Thyroid gland (tissue), 4 donors: ENCODE results near the gene BIRC7.

ENCODE experiments used
- POLR2A ChIP-seq, 2 donors: fragments of 450-650 bp; IDR thresholded peaks; one replicate each; pipeline ENCODE4 v1.6.1; 2017; ENCODE audit warnings: antibody characterized with exemption in 2 of 2, mild to moderate bottlenecking in 2 of 2, moderate library complexity in 1 of 2
- TF ChIP-seq, protein P1 (sequence below), 6 experiments: fragments of 200-600 bp in 3 of 6; fragments of 450-650 bp in 3 of 6; sonication (generic) in 3 of 6; IDR thresholded peaks; one replicate each; pipeline ENCODE4 v1.5.1; 2016 to 2019; ENCODE audit warnings: antibody characterized with exemption in 6 of 6, mild to moderate bottlenecking in 2 of 6, inconsistent platforms in 1 of 6, moderate library complexity in 1 of 6

DNA sequence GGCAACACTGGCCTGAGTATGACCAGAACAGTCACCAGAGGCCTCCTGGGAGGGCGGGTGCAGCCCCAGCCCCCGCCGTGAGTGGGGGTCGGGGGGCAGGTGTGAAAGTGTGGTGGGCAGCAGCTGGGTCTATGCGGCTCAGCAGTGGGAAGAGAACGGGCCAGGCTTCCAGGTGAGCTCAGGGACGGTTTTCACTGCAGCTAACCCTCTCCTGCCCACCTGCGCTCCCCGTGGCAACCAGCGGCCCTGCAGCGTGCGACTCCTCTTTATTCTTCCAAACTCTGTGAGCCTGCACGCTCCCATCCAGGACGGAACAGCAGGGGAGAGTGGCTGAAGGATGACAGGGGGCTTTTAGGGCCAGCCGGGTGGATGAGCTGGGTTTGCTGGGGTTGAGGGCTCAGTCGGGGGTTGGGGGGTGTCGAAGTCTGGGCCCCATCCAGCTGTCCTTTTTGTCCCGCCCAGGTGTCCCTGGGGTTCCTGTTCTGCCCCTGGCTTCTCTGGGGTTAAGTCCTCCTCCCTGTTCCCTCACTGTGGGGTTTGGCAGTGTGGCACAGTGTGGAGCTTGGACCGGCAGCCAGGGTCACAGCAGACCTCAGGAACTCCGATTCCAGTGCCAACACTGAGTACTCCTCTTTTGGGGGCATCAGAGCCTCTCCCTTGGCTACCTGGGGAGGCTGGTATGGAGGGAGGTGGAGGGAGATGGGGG lies 859 bp upstream of the BIRC7 start:
- TF ChIP-seq, protein P1, sequence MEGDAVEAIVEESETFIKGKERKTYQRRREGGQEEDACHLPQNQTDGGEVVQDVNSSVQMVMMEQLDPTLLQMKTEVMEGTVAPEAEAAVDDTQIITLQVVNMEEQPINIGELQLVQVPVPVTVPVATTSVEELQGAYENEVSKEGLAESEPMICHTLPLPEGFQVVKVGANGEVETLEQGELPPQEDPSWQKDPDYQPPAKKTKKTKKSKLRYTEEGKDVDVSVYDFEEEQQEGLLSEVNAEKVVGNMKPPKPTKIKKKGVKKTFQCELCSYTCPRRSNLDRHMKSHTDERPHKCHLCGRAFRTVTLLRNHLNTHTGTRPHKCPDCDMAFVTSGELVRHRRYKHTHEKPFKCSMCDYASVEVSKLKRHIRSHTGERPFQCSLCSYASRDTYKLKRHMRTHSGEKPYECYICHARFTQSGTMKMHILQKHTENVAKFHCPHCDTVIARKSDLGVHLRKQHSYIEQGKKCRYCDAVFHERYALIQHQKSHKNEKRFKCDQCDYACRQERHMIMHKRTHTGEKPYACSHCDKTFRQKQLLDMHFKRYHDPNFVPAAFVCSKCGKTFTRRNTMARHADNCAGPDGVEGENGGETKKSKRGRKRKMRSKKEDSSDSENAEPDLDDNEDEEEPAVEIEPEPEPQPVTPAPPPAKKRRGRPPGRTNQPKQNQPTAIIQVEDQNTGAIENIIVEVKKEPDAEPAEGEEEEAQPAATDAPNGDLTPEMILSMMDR (IDR thresholded peaks at IDR 0.05), result peak in 5 of 6 experiments; percentile 55 to 79 (median 72)
- TF ChIP-seq POLR2A (IDR thresholded peaks at IDR 0.05), result no peak
